ENCODE measurements around the gene DTX3L. TPM values are rescaled to one million over a fixed set of nuclear protein-coding genes. Genes with fewer than 3 reads are reported as not detected.

DTX3L gene
- total and polyA plus RNA-seq, 2 of the 8 experiments (the other 6 are each of a cell fraction or from before 2014, with no cell fraction given): 1.7 to 11.3 TPM

DNA sequence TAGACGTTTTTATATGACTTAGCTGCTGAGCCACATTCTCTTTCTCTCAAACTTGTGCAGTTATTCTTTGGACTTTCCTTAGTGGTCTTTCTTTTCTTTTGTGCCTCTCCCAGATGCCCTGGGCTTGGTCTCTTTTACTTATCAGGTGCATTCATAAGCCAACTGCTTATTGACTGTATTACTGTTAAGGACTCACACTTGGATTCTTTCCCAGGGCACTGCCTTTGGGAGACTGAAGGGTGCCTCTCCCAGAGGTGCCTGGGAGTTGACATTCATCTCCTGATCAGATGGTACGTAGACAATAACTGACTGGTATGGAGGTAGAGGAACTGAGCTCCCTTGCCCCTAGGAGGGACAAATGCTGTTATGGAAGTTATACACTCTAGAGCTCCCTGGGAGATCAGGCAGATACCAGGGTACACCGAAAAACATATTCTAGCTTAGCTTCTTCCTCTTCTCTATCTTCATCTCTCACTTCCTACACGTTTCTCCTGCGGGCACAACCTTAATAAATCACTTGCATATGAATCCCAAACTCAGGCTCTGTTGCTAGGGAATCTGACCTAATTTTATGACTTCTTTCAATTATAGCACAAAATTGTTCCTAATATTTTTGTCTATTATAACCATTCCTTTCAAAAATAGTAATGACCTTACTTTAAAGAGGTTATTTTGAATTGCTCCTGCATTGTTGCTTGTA is 38.0 kb downstream of the DTX3L start:
- H3K4me3 ChIP-seq (ENCODE audit: extremely low read depth in 1 of 4, insufficient read depth in 2 of 4, low read depth in 3 of 4, low read length in 4 of 4): no peak overlapping the region
- 82% methylated on average over 5 of the region's 5 CpGs; no CpG with 5 or more reads in 1 of the 2 experiments for WGBS, 2 experiments (ENCODE audit: extremely low coverage in 1 of 2, insufficient coverage in 1 of 2, insufficient read length in 1 of 2, insufficient replicate concordance in 2 of 2, low coverage in 1 of 2, low lambda C conversion rate in 2 of 2, missing lambda C conversion rate in 1 of 2)
- CTCF ChIA-PET (ENCODE audit: partially characterized antibody): no interaction called here
- TF ChIP-seq CEBPB (IDR thresholded peaks at IDR 0.05; ENCODE audit: low read depth, low read length) (no peak), MAFK (IDR thresholded peaks at IDR 0.05; ENCODE audit: low read depth, low read length) (no peak), FOSL1 (IDR thresholded peaks at IDR 0.05; ENCODE audit: insufficient read depth, low read depth, low read length) (no peak), YY1 (IDR thresholded peaks at IDR 0.05; ENCODE audit: low read depth, low read length) (no peak), JUN (IDR thresholded peaks at IDR 0.05; ENCODE audit: low read depth, low read length) (no peak), SIN3A (conservative IDR thresholded peaks at IDR 0.05 in 1 of 2, IDR thresholded peaks at IDR 0.05 in 1 of 2; ENCODE audit: low read depth in 1 of 2, low read length in 2 of 2) (no peak), PHF8 (conservative IDR thresholded peaks at IDR 0.05; ENCODE audit: low read depth, low read length) (no peak), KDM5A (IDR thresholded peaks at IDR 0.05; ENCODE audit: low read length) (no peak), TCF12 (IDR thresholded peaks at IDR 0.05; ENCODE audit: low read depth, low read length) (no peak), ASH2L (IDR thresholded peaks at IDR 0.05; ENCODE audit: low read length) (no peak), CBX5 (IDR thresholded peaks at IDR 0.05; ENCODE audit: low read depth, low read length) (no peak), SRF (IDR thresholded peaks at IDR 0.05; ENCODE audit: low read depth, low read length) (no peak), HDAC2 (IDR thresholded peaks at IDR 0.05; ENCODE audit: borderline replicate concordance in 1 of 2, low read depth in 2 of 2, low read length in 2 of 2) (no peak), EZH2 (IDR thresholded peaks at IDR 0.05; ENCODE audit: low read depth, low read length, severe bottlenecking) (no peak)

More for the DNA sequence above, 38.0 kb downstream of the DTX3L start:
- no peak overlapping the region for H3K23ac ChIP-seq (ENCODE audit: insufficient read length)
- FAIRE-seq: no peak
- no peak for DNase-seq (ENCODE audit: low read depth in 1 of 2, low spot score in 2 of 2)
- H3K9me3 ChIP-seq (ENCODE audit: insufficient read depth in 2 of 2, low read depth in 1 of 2, low read length in 1 of 2): no peaks in the 10 kb centered on the region
- H3K23me2 ChIP-seq (ENCODE audit: low read depth, low read length): no peaks in the 10 kb centered on the region
- no peaks in the 10 kb centered on the region for H3K36me3 ChIP-seq (ENCODE audit: control insufficient read depth in 2 of 4, insufficient read depth in 4 of 4, low read length in 3 of 4)
- no peak overlapping the region for H2BK12ac ChIP-seq (ENCODE audit: low read depth, low read length)
- H2BK120ac ChIP-seq (replicated peaks; ENCODE audit: low read depth, low read length): no peak overlapping the region
- H2AK5ac ChIP-seq (ENCODE audit: low read depth, low read length): no peak overlapping the region
- no peak overlapping the region for H3K27ac ChIP-seq (ENCODE audit: low read depth, low read length)
- no peaks in the 10 kb centered on the region for H3K27me3 ChIP-seq (replicated peaks in 1 of 4; ENCODE audit: control insufficient read depth in 3 of 4, extremely low read depth in 1 of 4, insufficient read depth in 3 of 4, low read length in 3 of 4)
- H4K91ac ChIP-seq (replicated peaks; ENCODE audit: insufficient read length, low read length): no peak overlapping the region
- no peaks in the 10 kb centered on the region for H3K79me1 ChIP-seq (ENCODE audit: low read depth, low read length)
- no peak overlapping the region for H4K5ac ChIP-seq (ENCODE audit: insufficient read length, low read depth, low read length)
- H4K20me1 ChIP-seq (replicated peaks in 1 of 2; ENCODE audit: control insufficient read depth in 1 of 2, insufficient read depth in 2 of 2, low read length in 2 of 2): no peaks in the 10 kb centered on the region
- peaks cover 0 to 7% (median 0%) of the 10 kb centered on the region in 4 experiments; a peak in 1 of 7 replicates for H3K4me1 ChIP-seq (replicated peaks in 1 of 4; ENCODE audit: control insufficient read depth in 3 of 4, insufficient read depth in 4 of 4, low read length in 3 of 4)
- H2BK20ac ChIP-seq (ENCODE audit: low read length): no peak overlapping the region
- no peak overlapping the region for H3K9ac ChIP-seq (replicated peaks in 1 of 4; ENCODE audit: extremely low read depth in 1 of 4, low read depth in 3 of 4, low read length in 3 of 4)
- H3K56ac ChIP-seq (replicated peaks; ENCODE audit: insufficient read length, low read depth, low read length): no peak overlapping the region
- H3K14ac ChIP-seq (ENCODE audit: insufficient read length): no peak overlapping the region
- H2BK15ac ChIP-seq (ENCODE audit: low read length): no peak overlapping the region
- H4K8ac ChIP-seq (ENCODE audit: extremely low read depth, insufficient read depth, low read length): no peak overlapping the region
- no peak overlapping the region for H3K4ac ChIP-seq (replicated peaks; ENCODE audit: insufficient read length, low read depth, low read length)
- no peak overlapping the region for H3K18ac ChIP-seq (ENCODE audit: extremely low read depth, low read length)
- no peaks in the 10 kb centered on the region for H3K79me2 ChIP-seq (ENCODE audit: control insufficient read depth in 1 of 2, insufficient read depth in 2 of 2, low read length in 2 of 2)
- no peak overlapping the region for H2BK5ac ChIP-seq (ENCODE audit: low read depth, low read length)
- 0 out of 2 replicates have a peak overlapping the region, but pooled peaks have one; percentile 54 for H2AFZ ChIP-seq (ENCODE audit: low read length)
- POLR2A ChIA-PET (ENCODE audit: partially characterized antibody): no interaction called here
- H3K4me2 ChIP-seq (ENCODE audit: insufficient read depth in 1 of 2, low read depth in 2 of 2, low read length in 2 of 2): no peak overlapping the region
